GM12891 (cell line): ENCODE data around the gene GMPPA.

Experiments used
- DNase-seq: peaks from one replicate; pipeline ENCODE4 v3.0.0; 2011; ENCODE audit warnings: low spot score; ENCODE audit not compliant: insufficient read length
- FAIRE-seq: peaks from 2 replicates; lab custom pipeline; 2011; peaks lifted over from hg19 to GRCh38; lab: Jason Lieb, UNC
- PAX5 ChIP-seq: IDR thresholded peaks from 2 replicates; pipeline ENCODE4 v1.6.1; 2011; ENCODE audit warnings: low read length, moderate library complexity, mild to moderate bottlenecking; ENCODE audit not compliant: insufficient read depth, severe bottlenecking
- POLR2A ChIP-seq: IDR thresholded peaks from 2 replicates; pipeline ENCODE4 v1.6.1; 2011; ENCODE audit warnings: low read depth, low read length, control low read depth
- POLR2AphosphoS5 ChIP-seq: IDR thresholded peaks from 2 replicates; pipeline ENCODE4 v1.6.1; 2011; ENCODE audit warnings: low read depth, low read length, control low read depth
- POU2F2 ChIP-seq: IDR thresholded peaks from 2 replicates; pipeline ENCODE4 v1.6.1; 2011; ENCODE audit warnings: low read depth, mild to moderate bottlenecking, control low read depth, low read length, moderate library complexity
- SPI1 ChIP-seq: IDR thresholded peaks from 2 replicates; pipeline ENCODE4 v1.6.1; 2011; ENCODE audit warnings: low read depth, low read length, control low read depth
- TAF1 ChIP-seq: IDR thresholded peaks from 2 replicates; pipeline ENCODE4 v1.6.1; 2011; ENCODE audit warnings: low read depth, low read length, control low read depth

GMPPA gene

GRCh38 chr2:219527076-219527394, 28.3 kb downstream of the GMPPA start:
- DNase-seq (no peak), FAIRE-seq (no peak)
- no peak for TF ChIP-seq SPI1
- TF ChIP-seq POLR2AphosphoS5 = no peak
- TF ChIP-seq POU2F2 = no peak
- TF ChIP-seq TAF1 = no peak
- TF ChIP-seq POLR2A = no peak
- no peak for TF ChIP-seq PAX5

DNA sequence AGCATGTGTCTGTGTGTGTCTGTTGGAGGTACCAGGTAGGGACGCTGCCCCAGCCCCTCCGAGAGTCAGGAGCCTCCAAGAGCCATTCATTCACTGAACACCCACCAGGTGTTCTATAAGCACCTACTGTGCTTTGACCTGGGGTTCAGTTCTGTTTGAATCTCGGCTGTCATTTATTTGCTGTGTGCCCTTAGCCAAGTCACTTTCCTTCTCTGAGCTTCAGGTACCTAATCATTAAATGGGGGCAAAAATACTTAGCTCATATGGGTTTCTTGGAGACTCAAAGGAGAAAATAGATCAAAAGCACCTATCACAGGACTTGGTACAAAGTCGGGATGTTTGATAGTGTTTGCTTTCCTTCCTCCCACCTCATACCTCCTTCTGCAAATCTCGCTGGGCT, 28.8 kb downstream of the GMPPA start:
- FAIRE-seq (no peak), DNase-seq (no peak)

DNA sequence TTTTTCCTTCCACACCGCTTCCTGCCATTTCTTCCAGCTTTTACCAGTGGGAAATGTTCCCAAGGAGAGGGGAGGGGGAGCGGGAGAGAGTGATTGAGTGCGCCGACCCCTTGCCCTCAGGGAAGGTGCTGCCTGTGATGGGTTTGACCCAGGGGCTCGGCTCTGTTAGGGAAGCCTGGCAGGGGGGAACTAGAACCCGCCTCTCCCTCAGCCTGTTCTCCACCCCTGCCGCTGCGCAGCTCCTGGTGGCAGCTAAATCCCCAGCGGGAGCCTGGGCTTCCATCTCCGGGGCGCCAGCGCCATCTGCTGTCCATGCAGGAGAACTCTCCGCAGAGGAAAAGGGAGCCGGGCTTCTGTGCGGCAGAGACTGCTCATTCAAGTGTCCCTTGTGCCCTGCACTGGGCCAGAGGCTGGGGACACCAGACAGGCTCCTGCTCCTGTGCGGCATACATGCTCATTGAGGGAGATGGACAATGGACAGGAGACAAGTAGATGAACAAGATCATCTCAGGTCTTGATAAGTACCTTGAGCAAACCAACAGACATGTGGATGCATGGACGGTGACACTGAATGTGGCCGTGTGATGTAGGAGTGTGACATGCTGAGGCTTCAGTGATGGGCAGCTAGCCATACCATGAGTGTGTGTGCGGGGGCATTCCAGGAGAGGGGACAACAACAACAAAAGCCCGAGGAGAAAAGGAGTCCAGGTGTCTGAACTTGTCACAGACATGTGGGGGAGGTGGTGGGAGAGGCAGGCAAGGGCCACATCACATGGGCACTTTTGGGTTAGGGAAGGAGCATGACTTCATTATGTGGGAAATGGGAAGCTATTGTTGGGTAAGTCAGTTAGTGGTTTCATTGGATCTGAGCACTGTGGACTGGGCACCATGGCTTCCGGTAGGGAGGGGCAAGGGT, 31.6 kb downstream of the GMPPA start:
- TF ChIP-seq POU2F2 = no peak
- TF ChIP-seq POLR2A = no peak
- no peak for TF ChIP-seq TAF1
- no peak for TF ChIP-seq SPI1
- no peak for TF ChIP-seq PAX5
- no peak for TF ChIP-seq POLR2AphosphoS5
- peak; percentile 81 for FAIRE-seq
- DNase-seq = peak; percentile 96

More for the DNA sequence above, 28.8 kb downstream of the GMPPA start:
- TF ChIP-seq TAF1 (no peak), SPI1 (no peak), PAX5 (no peak)

DNA sequence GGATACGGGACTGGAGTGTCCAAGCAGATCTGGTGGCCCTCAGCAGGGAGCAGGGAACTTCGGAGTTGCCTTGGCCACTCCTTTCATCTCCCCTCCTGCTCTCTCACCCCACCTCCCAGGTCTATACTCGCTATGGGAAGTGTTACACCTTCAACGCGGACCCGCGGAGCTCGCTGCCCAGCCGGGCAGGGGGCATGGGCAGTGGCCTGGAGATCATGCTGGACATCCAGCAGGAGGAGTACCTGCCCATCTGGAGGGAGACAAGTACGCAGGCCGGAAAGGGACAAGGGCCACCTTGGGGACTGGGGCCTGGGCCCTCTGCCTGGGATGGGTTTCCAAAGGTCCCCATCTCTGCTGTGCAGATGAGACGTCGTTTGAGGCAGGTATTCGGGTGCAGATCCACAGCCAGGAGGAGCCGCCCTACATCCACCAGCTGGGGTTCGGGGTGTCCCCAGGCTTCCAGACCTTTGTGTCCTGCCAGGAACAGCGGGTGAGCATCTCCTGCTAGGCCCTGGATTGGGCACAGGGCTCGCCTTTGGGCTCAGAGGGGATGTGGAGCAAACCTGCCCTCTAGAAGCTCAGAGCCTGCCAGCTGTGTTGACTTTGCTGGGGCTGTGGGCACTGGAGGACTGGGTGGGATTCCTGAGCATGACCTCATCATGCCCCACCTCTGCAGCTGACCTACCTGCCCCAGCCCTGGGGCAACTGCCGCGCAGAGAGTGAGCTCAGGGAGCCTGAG, 33.1 kb downstream of the GMPPA start:
- DNase-seq (no peak), FAIRE-seq (no peak)
- TF ChIP-seq POLR2A = no peak
- no peak for TF ChIP-seq SPI1
- TF ChIP-seq TAF1 = no peak
- no peak for TF ChIP-seq POLR2AphosphoS5
- TF ChIP-seq POU2F2 = no peak
- TF ChIP-seq PAX5 = no peak

- no peak for FAIRE-seq
- TF ChIP-seq POU2F2 (no peak), TAF1 (no peak), PAX5 (no peak), POLR2AphosphoS5 (no peak), SPI1 (no peak), POLR2A (no peak)
- DNase-seq = no peak
These were observed 33.6 kb downstream of the GMPPA start for GRCh38 chr2:219532378-219532649.

- no peak for DNase-seq
- no peak for FAIRE-seq
- TF ChIP-seq SPI1 (no peak), TAF1 (no peak), POU2F2 (no peak), POLR2A (no peak), PAX5 (no peak), POLR2AphosphoS5 (no peak)
These were observed 35.4 kb downstream of the GMPPA start for GRCh38 chr2:219533930-219534661.

GRCh38 chr2:219536425-219536824, 37.7 kb downstream of the GMPPA start:
- FAIRE-seq (no peak), DNase-seq (no peak)
- no peak for TF ChIP-seq TAF1
- no peak for TF ChIP-seq POLR2AphosphoS5
- no peak for TF ChIP-seq POU2F2
- no peak for TF ChIP-seq PAX5
- no peak for TF ChIP-seq POLR2A
- no peak for TF ChIP-seq SPI1

DNA sequence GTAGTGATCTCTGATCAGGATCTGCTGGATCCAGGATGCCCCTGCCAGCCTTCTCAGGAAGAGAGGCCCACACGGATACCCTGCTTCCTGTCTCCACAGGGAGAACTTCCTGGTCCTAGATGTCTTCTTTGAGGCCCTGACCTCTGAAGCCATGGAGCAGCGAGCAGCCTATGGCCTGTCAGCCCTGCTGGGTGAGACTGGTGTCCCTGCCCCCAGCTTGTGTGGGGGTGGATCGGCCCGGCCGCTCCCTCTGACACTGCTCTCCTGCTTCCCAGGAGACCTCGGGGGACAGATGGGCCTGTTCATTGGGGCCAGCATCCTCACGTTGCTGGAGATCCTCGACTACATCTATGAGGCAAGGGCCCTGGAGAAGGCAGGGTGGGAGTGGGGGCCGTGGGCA, 38.3 kb downstream of the GMPPA start:
- DNase-seq (no peak), FAIRE-seq (no peak)
- TF ChIP-seq POLR2AphosphoS5 = no peak
- no peak for TF ChIP-seq POU2F2
- TF ChIP-seq PAX5 = no peak
- TF ChIP-seq TAF1 = no peak
- TF ChIP-seq POLR2A = no peak
- TF ChIP-seq SPI1 = no peak

DNA sequence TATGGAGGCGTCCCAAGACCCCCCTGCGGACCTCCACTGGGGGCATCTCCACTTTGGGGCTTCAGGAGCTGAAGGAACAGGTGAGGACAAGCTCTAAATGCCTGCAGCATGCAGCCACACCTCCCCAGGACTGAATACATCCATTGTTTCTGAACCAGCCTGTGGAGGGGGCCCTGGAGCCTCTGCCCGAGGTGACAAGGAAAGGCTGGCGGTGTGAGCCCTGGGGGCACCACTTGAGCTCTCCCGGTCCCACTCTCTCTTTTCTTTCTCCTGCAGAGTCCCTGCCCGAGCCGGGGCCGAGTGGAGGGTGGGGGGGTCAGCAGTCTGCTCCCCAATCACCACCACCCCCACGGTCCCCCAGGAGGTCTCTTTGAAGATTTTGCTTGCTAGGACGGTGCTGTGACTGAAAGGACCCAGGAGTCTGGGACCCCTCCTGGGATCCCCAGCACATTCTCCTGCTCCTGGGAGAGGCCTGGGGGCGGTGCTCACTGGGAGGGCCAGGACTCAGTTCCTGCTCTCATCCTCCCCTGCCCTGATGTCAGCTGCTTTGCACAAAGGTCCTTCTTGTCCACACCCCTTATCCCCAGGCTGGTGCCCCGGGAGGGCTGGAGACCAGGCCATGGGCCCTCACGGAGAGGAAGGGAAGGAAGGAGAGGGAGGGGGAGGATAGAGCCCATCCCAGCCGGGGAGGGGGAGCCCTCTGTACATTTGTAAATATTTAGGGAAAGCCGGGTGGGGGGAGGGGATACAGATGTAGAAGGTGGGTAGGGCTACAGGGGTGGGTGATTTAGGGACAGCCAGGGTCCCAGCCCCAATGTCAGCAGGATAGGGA, 39.2 kb downstream of the GMPPA start:
- TF ChIP-seq POU2F2 (no peak), POLR2AphosphoS5 (no peak), PAX5 (no peak), POLR2A (no peak), TAF1 (no peak), SPI1 (no peak)
- FAIRE-seq = no peak

More for the DNA sequence above, 39.2 kb downstream of the GMPPA start:
- no peak for DNase-seq
